Spleen (tissue), 11 donors: ENCODE results near the gene RPS6KA2. TPM values are rescaled to one million over a fixed set of nuclear protein-coding genes. Genes with fewer than 3 reads are reported as not detected.

Source experiments
- DNase-seq: peaks from one replicate; pipeline ENCODE4 v3.0.0-alpha.2; 2020
- H3K27ac ChIP-seq, 8 donors: fragments of 200-600 bp; sonication (generic) in 7 of 8; 1 replicate in 4 of 8; 2 replicates in 4 of 8; pipeline versions ENCODE4 v1.5.0 to v1.8.0; 2016 to 2021; ENCODE audit warnings: inconsistent platforms in 4 of 8, mild to moderate bottlenecking in 4 of 8, moderate library complexity in 1 of 8
- H3K27me3 ChIP-seq, 7 donors: fragments of 200-600 bp; sonication (generic) in 6 of 7; replicated peaks in 1 of 7; 1 replicate in 4 of 7; 2 replicates in 3 of 7; pipeline versions ENCODE4 v1.5.0 to v1.8.0; 2016 to 2021; ENCODE audit warnings: inconsistent platforms in 3 of 7, mild to moderate bottlenecking in 1 of 7
- H3K36me3 ChIP-seq, 6 donors: fragments of 200-600 bp; sonication (generic) in 5 of 6; 1 replicate in 4 of 6; 2 replicates in 2 of 6; pipeline versions ENCODE4 v1.5.0 to v1.8.0; 2016 to 2021; ENCODE audit warnings: inconsistent platforms in 2 of 6
- H3K4me1 ChIP-seq, 6 donors: fragments of 200-600 bp; sonication (generic) in 5 of 6; 1 replicate in 3 of 6; 2 replicates in 3 of 6; pipeline versions ENCODE4 v1.5.0 to v1.8.0; 2016 to 2021; ENCODE audit warnings: inconsistent platforms in 3 of 6
- H3K4me3 ChIP-seq, 8 donors: fragments of 200-600 bp; sonication (generic) in 7 of 8; 1 replicate in 4 of 8; 2 replicates in 4 of 8; pipeline versions ENCODE4 v1.5.0 to v1.8.0; 2016 to 2021; ENCODE audit warnings: inconsistent platforms in 4 of 8, mild to moderate bottlenecking in 4 of 8, moderate library complexity in 2 of 8
- H3K9me3 ChIP-seq, 8 donors: fragments of 200-600 bp; sonication (generic) in 7 of 8; 1 replicate in 4 of 8; 2 replicates in 4 of 8; pipeline versions ENCODE4 v1.5.0 to v1.8.0; 2016 to 2021; ENCODE audit warnings: inconsistent platforms in 4 of 8
- CTCF ChIP-seq, 11 experiments: fragments of 200-600 bp in 7 of 11; fragments of 450-650 bp in 4 of 11; sonication (generic) in 4 of 11; IDR thresholded peaks in 8 of 11; conservative IDR thresholded peaks in 3 of 11; 1 replicate in 7 of 11; 2 replicates in 4 of 11; pipeline versions ENCODE4 v1.4.0 to v1.8.0; 2016 to 2021; ENCODE audit warnings: antibody characterized with exemption in 11 of 11, inconsistent platforms in 4 of 11, mild to moderate bottlenecking in 1 of 11
- POLR2A ChIP-seq, 3 donors: fragments of 450-650 bp; IDR thresholded peaks; one replicate each; pipeline ENCODE4 v1.5.1; 2017; ENCODE audit warnings: antibody characterized with exemption in 3 of 3, mild to moderate bottlenecking in 1 of 3
- POLR2AphosphoS5 ChIP-seq, 3 donors: sonication (generic); formaldehyde crosslinking; IDR thresholded peaks; one replicate each; pipeline ENCODE4 v1.5.1; 2017; ENCODE audit warnings: antibody characterized with exemption in 3 of 3
- WGBS, 5 donors: extraction: QIAGEN DNeasy Blood & Tissue Kit in 3 of 5; methylation state at CpG; one replicate each; pipeline versions ENCODE4 v1.1.5 to v1.1.7; 2013 to 2018; 5-methylcytosine and 5-hydroxymethylcytosine counted together
- intact Hi-C: fragments of 100-400 bp; cut with DNase I; formaldehyde crosslinking; loops from one replicate; pipeline ENCODE4 v1.15.0; 2023; ENCODE audit warnings: low total_unique reads
- polyA plus RNA-seq, 3 donors: library from polyadenylated mRNA; stranded (reverse); fragments of 200-250 nt; gene quantifications; one replicate each; pipeline ENCODE4 v1.2.1, GENCODE V29; 2013
- total RNA-seq, 7 donors: library from RNA; depleted of rRNA in 3 of 7; stranded (reverse); fragments of >200 nt in 3 of 7; fragmentation: NEBNext Ultra II Directional in 4 of 7; extraction: Animal tissue kit (Norgen Biotek cat#: 25700) in 4 of 7; gene quantifications; one replicate each; pipeline versions ENCODE4 v1.1.0 to v1.2.1, GENCODE V29; 2016 to 2021
- donor health status: healthy with polysubstance abuse.
- donor health status: DM: no; HTN: no; CAD: no; lungs with moderate emphysema.
- donor health status: DM: no; HTN: no; CAD: no.
- donor health status: Bipolar disorder and iron deficiency.
- donor health status: healthy.
- donor health status: DM: no; HTN: no; CAD: no.
- donor health status: DM: yes; HTN: yes; CAD: no.

RPS6KA2 gene
- total and polyA plus RNA-seq, 10 donors: 7.6 to 123 (median 58.1) TPM

DNA sequence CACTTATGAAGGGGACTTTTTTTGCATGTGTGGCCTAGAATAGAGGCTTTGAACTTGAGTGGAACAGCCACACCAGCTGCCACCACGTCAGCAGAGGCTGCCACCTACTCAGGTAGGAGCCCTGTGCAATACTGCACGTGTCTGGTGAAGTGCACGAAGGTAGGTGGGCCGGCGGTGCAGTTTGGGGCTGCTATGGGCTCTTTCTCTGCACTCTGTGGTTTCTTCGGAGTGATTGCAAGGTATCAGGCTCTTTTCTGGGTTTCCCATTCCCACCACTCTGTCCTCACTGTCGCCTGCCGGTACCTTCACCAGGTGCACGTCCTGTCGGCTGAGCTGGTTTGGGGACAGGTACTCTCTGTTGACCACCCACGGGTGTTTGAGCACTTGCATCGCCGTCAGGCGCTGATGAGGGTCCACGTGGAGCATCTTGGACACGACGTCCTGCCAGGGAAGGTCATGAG is 213.5 kb downstream of the RPS6KA2 start:
- Histone ChIP-seq H3K36me3 (peaks cover 0 to 91% (median 11%) of the 10 kb centered on the region in 6 donors), H3K9me3 (no peaks in the 10 kb centered on the region), H3K4me3 (no peak overlapping the region), H3K27me3 (no peaks in the 10 kb centered on the region), H3K27ac (peak overlapping the region in 1 of 8 donors; percentile 21), H3K4me1 (peaks cover 0 to 83% (median 23%) of the 10 kb centered on the region in 6 donors)
- TF ChIP-seq CTCF (IDR thresholded peaks at IDR 0.05 in 8 of 11, conservative IDR thresholded peaks at IDR 0.05 in 3 of 11) (no peak), POLR2AphosphoS5 (IDR thresholded peaks at IDR 0.05) (no peak), POLR2A (IDR thresholded peaks at IDR 0.05) (no peak)
- intact Hi-C loops: no loop called here
- 84 to 94% (median 90%) methylated on average over 17 of the region's 17 CpGs for WGBS, 5 donors
- DNase-seq: peak; percentile 68

DNA sequence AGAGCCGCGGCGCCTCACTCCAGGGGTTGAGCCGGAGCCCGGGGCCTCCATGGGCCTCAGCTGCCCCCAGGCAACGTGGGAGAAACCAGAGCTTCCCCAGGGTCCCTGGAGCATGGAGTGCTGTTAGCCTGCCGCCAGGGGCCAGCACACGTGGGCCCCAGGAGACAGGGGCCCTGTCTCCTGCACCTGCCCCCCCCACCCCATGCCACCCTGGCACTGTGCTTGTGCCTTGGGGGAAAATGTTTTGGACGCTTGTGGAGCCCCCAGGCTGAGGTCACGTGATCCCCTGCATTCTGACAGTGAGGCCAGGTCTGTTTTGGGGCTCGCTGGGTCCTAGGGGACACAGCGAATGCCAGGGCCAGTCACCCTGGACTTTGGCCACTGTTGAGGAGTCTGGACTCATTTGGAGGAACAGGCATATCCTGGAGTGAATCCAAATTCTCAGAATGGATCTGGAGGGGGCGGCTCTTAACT is 214.1 kb downstream of the RPS6KA2 start:
- no peak for TF ChIP-seq CTCF (IDR thresholded peaks at IDR 0.05 in 8 of 11, conservative IDR thresholded peaks at IDR 0.05 in 3 of 11)
- no peak for TF ChIP-seq POLR2A (IDR thresholded peaks at IDR 0.05)
- TF ChIP-seq POLR2AphosphoS5 (IDR thresholded peaks at IDR 0.05): no peak

GRCh38 chr6:166412156-166412910 is 214.7 kb downstream of the RPS6KA2 start:
- intact Hi-C loops: no loop called here
- DNase-seq: no peak
- H3K36me3 ChIP-seq: peaks cover 0 to 80% (median 10%) of the 10 kb centered on the region in 6 donors
- H3K4me1 ChIP-seq: peaks cover 0 to 72% (median 18%) of the 10 kb centered on the region in 6 donors
- H3K4me3 ChIP-seq: peak overlapping the region in 1 of 8 donors; percentile 27
- peak overlapping the region in 3 of 8 donors; percentile 36 to 70 (median 48) for H3K27ac ChIP-seq
- no peaks in the 10 kb centered on the region for H3K9me3 ChIP-seq
- TF ChIP-seq POLR2AphosphoS5 (IDR thresholded peaks at IDR 0.05) (peak in 1 of 3 donors; percentile 35), CTCF (IDR thresholded peaks at IDR 0.05 in 8 of 11, conservative IDR thresholded peaks at IDR 0.05 in 3 of 11) (no peak)
- H3K27me3 ChIP-seq: no peaks in the 10 kb centered on the region
- 91 to 98% (median 94%) methylated on average over 47 to 49 of the region's 49 CpGs for WGBS, 5 donors

More for the DNA sequence above, 214.1 kb downstream of the RPS6KA2 start:
- H3K27me3 ChIP-seq: no peaks in the 10 kb centered on the region
- 89 to 98% (median 94%) methylated on average over 8 to 13 of the region's 13 CpGs for whole genome bisulfite sequencing, 5 donors
- H3K4me1 ChIP-seq: peaks cover 0 to 78% (median 20%) of the 10 kb centered on the region in 6 donors
- intact Hi-C loops: no loop called here
- H3K9me3 ChIP-seq: no peaks in the 10 kb centered on the region
- DNase-seq: no peak
- H3K27ac ChIP-seq: no peak overlapping the region
- no peak overlapping the region for H3K4me3 ChIP-seq
- H3K36me3 ChIP-seq: peaks cover 0 to 86% (median 10%) of the 10 kb centered on the region in 6 donors

- no peaks in the 10 kb centered on the region for H3K27me3 ChIP-seq
- WGBS, 5 donors: 52 to 62% (median 55%) methylated on average over 11 to 12 of the region's 12 CpGs
- no peaks in the 10 kb centered on the region for H3K9me3 ChIP-seq
- no peak for DNase-seq
- intact Hi-C loops: no loop called here
- H3K4me1 ChIP-seq: peaks cover 0 to 66% (median 17%) of the 10 kb centered on the region in 6 donors
- no peak for TF ChIP-seq POLR2A (IDR thresholded peaks at IDR 0.05)
- no peak for TF ChIP-seq CTCF (IDR thresholded peaks at IDR 0.05 in 8 of 11, conservative IDR thresholded peaks at IDR 0.05 in 3 of 11)
- TF ChIP-seq POLR2AphosphoS5 (IDR thresholded peaks at IDR 0.05): no peak
- H3K4me3 ChIP-seq: peak overlapping the region in 1 of 8 donors; percentile 27
- H3K27ac ChIP-seq: peak overlapping the region in 4 of 8 donors; percentile 3 to 70 (median 42)
- peaks cover 0 to 74% (median 10%) of the 10 kb centered on the region in 6 donors for H3K36me3 ChIP-seq
Observed at GRCh38 chr6:166411721-166412151, 215.3 kb downstream of the RPS6KA2 start.
